Large intestine (tissue), 3 donors: Measurements from ENCODE around the gene JPT2. TPM values are rescaled to one million over a fixed set of nuclear protein-coding genes. Genes with fewer than 3 reads are reported as not detected.

ENCODE experiments used
- DNase-seq, 2 donors: peaks; one replicate each; pipeline versions ENCODE4 v3.0.0 to v3.0.0-alpha.2; 2013
- H3K27ac ChIP-seq: one replicate; pipeline ENCODE4 v1.5.1; 2013; ENCODE audit warnings: low read length
- H3K27me3 ChIP-seq: 2 replicates; pipeline ENCODE4 v1.6.1; 2013; ENCODE audit warnings: low read length; ENCODE audit not compliant: control insufficient read depth, insufficient read depth
- H3K36me3 ChIP-seq: 2 replicates; pipeline ENCODE4 v1.6.1; 2013; ENCODE audit warnings: low read length; ENCODE audit not compliant: control insufficient read depth, insufficient read depth
- H3K4me1 ChIP-seq: one replicate; pipeline ENCODE4 v1.6.1; 2013; ENCODE audit warnings: low read length; ENCODE audit not compliant: control insufficient read depth, insufficient read depth
- H3K4me3 ChIP-seq: one replicate; pipeline ENCODE4 v1.5.1; 2013; ENCODE audit warnings: low read length
- H3K9me3 ChIP-seq: one replicate; pipeline ENCODE4 v1.6.1; 2013; ENCODE audit warnings: mild to moderate bottlenecking, low read depth, low read length, moderate library complexity; ENCODE audit not compliant: control insufficient read depth
- WGBS: methylation state at CpG from one replicate; pipeline ENCODE4 v1.1.5; 2013; ENCODE audit warnings: low lambda C conversion rate; ENCODE audit not compliant: insufficient coverage; 5-methylcytosine and 5-hydroxymethylcytosine counted together
- polyA plus RNA-seq: library from polyadenylated mRNA; unstranded; fragments of 120-200 nt; gene quantifications from one replicate; pipeline ENCODE4 v1.2.1, GENCODE V29; 2013

The JPT2 gene
- polyA plus RNA-seq, 1 donor = 52.2 TPM

GRCh38 chr16:1651094-1651973 lies 26.7 kb upstream of the JPT2 start:
- DNase-seq = no peak
- H3K27me3 ChIP-seq = no peaks in the 10 kb centered on the region
- H3K4me3 ChIP-seq = no peak overlapping the region
- H3K27ac ChIP-seq = no peak overlapping the region
- no peaks in the 10 kb centered on the region for H3K9me3 ChIP-seq
- 88% methylated on average over 3 of the region's 12 CpGs for WGBS
- H3K36me3 ChIP-seq = peaks cover 63% of the 10 kb centered on the region
- H3K4me1 ChIP-seq = no peaks in the 10 kb centered on the region

- H3K36me3 ChIP-seq = peaks cover 67% of the 10 kb centered on the region
- no peaks in the 10 kb centered on the region for H3K9me3 ChIP-seq
- H3K4me3 ChIP-seq = no peak overlapping the region
- H3K4me1 ChIP-seq = no peaks in the 10 kb centered on the region
- no peak overlapping the region for H3K27ac ChIP-seq
- no CpG with 5 or more reads among the region's 1 CpG for WGBS
- no peaks in the 10 kb centered on the region for H3K27me3 ChIP-seq
- no peak for DNase-seq
Observed at GRCh38 chr16:1651974-1652312, 26.1 kb upstream of the JPT2 start.

- WGBS = no CpG with 5 or more reads among the region's 15 CpGs
- H3K27ac ChIP-seq = no peak overlapping the region
- no peak overlapping the region for H3K4me3 ChIP-seq
- no peak for DNase-seq
- H3K9me3 ChIP-seq = no peaks in the 10 kb centered on the region
- H3K27me3 ChIP-seq = no peaks in the 10 kb centered on the region
- H3K36me3 ChIP-seq = peaks cover 72% of the 10 kb centered on the region
- H3K4me1 ChIP-seq = no peaks in the 10 kb centered on the region
Observed at GRCh38 chr16:1653023-1653422, 25.1 kb upstream of the JPT2 start.

- peaks cover 77% of the 10 kb centered on the region for H3K36me3 ChIP-seq
- no peak overlapping the region for H3K27ac ChIP-seq
- no peaks in the 10 kb centered on the region for H3K9me3 ChIP-seq
- 93% methylated on average over 6 of the region's 32 CpGs for WGBS
- no peaks in the 10 kb centered on the region for H3K4me1 ChIP-seq
- no peaks in the 10 kb centered on the region for H3K27me3 ChIP-seq
- DNase-seq = no peak
- H3K4me3 ChIP-seq = no peak overlapping the region
Observed at GRCh38 chr16:1654505-1655268, 23.4 kb upstream of the JPT2 start.

- WGBS = no CpG with 5 or more reads among the region's 16 CpGs
- H3K36me3 ChIP-seq = peaks cover 84% of the 10 kb centered on the region
- H3K9me3 ChIP-seq = no peaks in the 10 kb centered on the region
- no peaks in the 10 kb centered on the region for H3K4me1 ChIP-seq
- no peak overlapping the region for H3K27ac ChIP-seq
- H3K27me3 ChIP-seq = no peaks in the 10 kb centered on the region
- peak in 1 of 2 donors; percentile 33 for DNase-seq
- H3K4me3 ChIP-seq = no peak overlapping the region
Observed at GRCh38 chr16:1655269-1655807, 22.7 kb upstream of the JPT2 start.

GRCh38 chr16:1655909-1656807 lies 21.9 kb upstream of the JPT2 start:
- no CpG with 5 or more reads among the region's 52 CpGs for WGBS

GRCh38 chr16:1656808-1657617 lies 21.1 kb upstream of the JPT2 start:
- H3K9me3 ChIP-seq = no peaks in the 10 kb centered on the region
- no peak overlapping the region for H3K27ac ChIP-seq
- peaks cover 79% of the 10 kb centered on the region for H3K36me3 ChIP-seq
- H3K4me1 ChIP-seq = no peaks in the 10 kb centered on the region
- DNase-seq = no peak
- H3K27me3 ChIP-seq = no peaks in the 10 kb centered on the region
- WGBS = no CpG with 5 or more reads among the region's 24 CpGs
- H3K4me3 ChIP-seq = no peak overlapping the region

More at GRCh38 chr16:1655909-1656807, 21.9 kb upstream of the JPT2 start:
- no peak overlapping the region for H3K27ac ChIP-seq
- no peak for DNase-seq
- H3K9me3 ChIP-seq = no peaks in the 10 kb centered on the region
- peaks cover 82% of the 10 kb centered on the region for H3K36me3 ChIP-seq
- H3K4me3 ChIP-seq = no peak overlapping the region
- H3K4me1 ChIP-seq = no peaks in the 10 kb centered on the region
- no peaks in the 10 kb centered on the region for H3K27me3 ChIP-seq

GRCh38 chr16:1657841-1658240 lies 20.2 kb upstream of the JPT2 start:
- Histone ChIP-seq H3K36me3 (peaks cover 78% of the 10 kb centered on the region), H3K4me3 (no peak overlapping the region), H3K27ac (no peak overlapping the region), H3K4me1 (no peaks in the 10 kb centered on the region), H3K27me3 (no peaks in the 10 kb centered on the region), H3K9me3 (no peaks in the 10 kb centered on the region)
- WGBS = no CpG with 5 or more reads among the region's 13 CpGs
- no peak for DNase-seq

- H3K27ac ChIP-seq = no peak overlapping the region
- no CpG with 5 or more reads among the region's 5 CpGs for WGBS
- peaks cover 84% of the 10 kb centered on the region for H3K36me3 ChIP-seq
- no peak for DNase-seq
- no peaks in the 10 kb centered on the region for H3K4me1 ChIP-seq
- H3K27me3 ChIP-seq = no peaks in the 10 kb centered on the region
- H3K4me3 ChIP-seq = no peak overlapping the region
- no peaks in the 10 kb centered on the region for H3K9me3 ChIP-seq
Observed at GRCh38 chr16:1659031-1659430, 19.0 kb upstream of the JPT2 start.
